ENCODE results near the gene CEP55.

GRCh38 chr10:93535293-93535692, 38.9 kb downstream of the CEP55 start:
- TF ChIP-seq GATA2 (IDR thresholded peaks at IDR 0.05; ENCODE audit: low read depth, low read length) (no peak), GATA3 (IDR thresholded peaks at IDR 0.05; ENCODE audit: low read depth, low read length) (no peak)

All from SH-SY5Y (cell line).